Hepatocyte (in vitro differentiated cells): Measurements from ENCODE around the gene FAM9A.

ENCODE experiments used
- CTCF ChIP-seq: fragments of 200-600 bp; sonication (generic); IDR thresholded peaks from 2 replicates; pipeline ENCODE4 v1.5.1; 2016; ENCODE audit warnings: antibody characterized with exemption, mild to moderate bottlenecking; ENCODE audit not compliant: poor library complexity
- EZH2 ChIP-seq: fragments of 200-600 bp; sonication (generic); IDR thresholded peaks from 2 replicates; pipeline ENCODE4 v1.6.1; 2016; ENCODE audit warnings: antibody characterized with exemption, mild to moderate bottlenecking, borderline replicate concordance
- EZH2phosphoT487 ChIP-seq: fragments of 200-600 bp; sonication (generic); IDR thresholded peaks from one replicate; pipeline ENCODE4 v1.6.1; 2018; ENCODE audit warnings: antibody characterized with exemption, mild to moderate bottlenecking, low read depth, moderate library complexity; ENCODE audit not compliant: unreplicated experiment, severe bottlenecking

GRCh38 chrX:8844157-8844556, 43.0 kb upstream of the FAM9A start:
- TF ChIP-seq CTCF (no peak), EZH2 (no peak), EZH2phosphoT487 (no peak)
